ENCODE measurements around the gene PACSIN1.
A peak's percentile ranks its signal among the peaks of the same experiment; 100 is the strongest.

PACSIN1 gene

GRCh38 chr6:34529665-34530327, 63.9 kb downstream of the PACSIN1 start:
- DNase-seq = no peak

GRCh38 chr6:34530753-34531365, 65.0 kb downstream of the PACSIN1 start:
- DNase-seq = no peak

GRCh38 chr6:34531580-34532201, 65.8 kb downstream of the PACSIN1 start:
- DNase-seq = peak; percentile 21

GRCh38 chr6:34532230-34532629, 66.4 kb downstream of the PACSIN1 start:
- no peak for DNase-seq

- no peak for DNase-seq
Observed at GRCh38 chr6:34534146-34534545, 68.3 kb downstream of the PACSIN1 start.

- DNase-seq = no peak
Observed at GRCh38 chr6:34534656-34535055, 68.8 kb downstream of the PACSIN1 start.

- no peak for DNase-seq
Observed at GRCh38 chr6:34535199-34535598, 69.3 kb downstream of the PACSIN1 start.

- DNase-seq = no peak
Observed at GRCh38 chr6:34535646-34536045, 69.8 kb downstream of the PACSIN1 start.

- DNase-seq = no peak
Observed at GRCh38 chr6:34536251-34536958, 70.5 kb downstream of the PACSIN1 start.

GRCh38 chr6:34536959-34537848, 71.3 kb downstream of the PACSIN1 start:
- DNase-seq = no peak

GRCh38 chr6:34537922-34538550, 72.2 kb downstream of the PACSIN1 start:
- DNase-seq = no peak

GRCh38 chr6:34538581-34538980, 72.7 kb downstream of the PACSIN1 start:
- no peak for DNase-seq

- no peak for DNase-seq
Observed at GRCh38 chr6:34539181-34539580, 73.3 kb downstream of the PACSIN1 start.

- no peak for DNase-seq
Observed at GRCh38 chr6:34540222-34540621, 74.3 kb downstream of the PACSIN1 start.

GRCh38 chr6:34540841-34541240, 75.0 kb downstream of the PACSIN1 start:
- no peak for DNase-seq

GRCh38 chr6:34543421-34543820, 77.5 kb downstream of the PACSIN1 start:
- DNase-seq = no peak

- no peak for DNase-seq
Observed at GRCh38 chr6:34544052-34544604, 78.3 kb downstream of the PACSIN1 start.

GRCh38 chr6:34544776-34545471, 79.0 kb downstream of the PACSIN1 start:
- DNase-seq = no peak

GRCh38 chr6:34546551-34547321, 80.9 kb downstream of the PACSIN1 start:
- DNase-seq = no peak

Measured in activated naive CD4-positive, alpha-beta T cell treated with anti-CD3 and anti-CD28 coated beads, Interleukin-2, amount 50 U/mL, for 16 hours (primary cell).